AG09309 (cell line): ENCODE data around the gene AKAP6.

Experiments
- DNase-seq: peaks from one replicate; pipeline ENCODE4 v3.0.0-alpha.2; 2010; ENCODE audit warnings: low read depth
- H3K4me3 ChIP-seq: 2 replicates; pipeline ENCODE4 v1.5.1; 2011; ENCODE audit warnings: mild to moderate bottlenecking, low read depth, low read length, moderate library complexity; ENCODE audit not compliant: control insufficient read depth
- TF ChIP-seq, protein P1 (sequence below): IDR thresholded peaks from 2 replicates; pipeline ENCODE4 v1.5.1; 2011; ENCODE audit warnings: mild to moderate bottlenecking, low read depth, low read length, inconsistent platforms; ENCODE audit not compliant: insufficient read depth, control insufficient read depth; ENCODE audit errors: missing control alignments

The AKAP6 gene

DNA sequence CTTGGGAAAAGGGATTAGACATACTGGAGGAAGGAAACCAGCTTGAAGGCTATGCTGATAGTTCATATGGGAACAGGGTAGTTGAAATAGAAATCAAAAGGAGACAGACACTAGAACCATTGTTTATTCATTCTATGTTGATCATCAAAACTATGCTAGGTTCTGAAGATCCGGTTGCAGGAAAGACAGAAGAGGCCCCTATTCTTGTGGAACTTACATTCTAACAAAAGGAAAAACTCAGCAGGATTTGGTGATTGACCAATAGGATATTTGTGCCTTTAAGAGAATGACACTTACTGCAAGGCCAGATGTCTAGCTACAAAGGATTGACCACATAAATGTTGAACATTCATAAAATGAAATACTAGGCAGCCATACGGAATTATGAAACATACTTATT lies 179.2 kb downstream of the AKAP6 start:
- DNase-seq = no peak
- H3K4me3 ChIP-seq = no peak overlapping the region
- TF ChIP-seq, protein P1, sequence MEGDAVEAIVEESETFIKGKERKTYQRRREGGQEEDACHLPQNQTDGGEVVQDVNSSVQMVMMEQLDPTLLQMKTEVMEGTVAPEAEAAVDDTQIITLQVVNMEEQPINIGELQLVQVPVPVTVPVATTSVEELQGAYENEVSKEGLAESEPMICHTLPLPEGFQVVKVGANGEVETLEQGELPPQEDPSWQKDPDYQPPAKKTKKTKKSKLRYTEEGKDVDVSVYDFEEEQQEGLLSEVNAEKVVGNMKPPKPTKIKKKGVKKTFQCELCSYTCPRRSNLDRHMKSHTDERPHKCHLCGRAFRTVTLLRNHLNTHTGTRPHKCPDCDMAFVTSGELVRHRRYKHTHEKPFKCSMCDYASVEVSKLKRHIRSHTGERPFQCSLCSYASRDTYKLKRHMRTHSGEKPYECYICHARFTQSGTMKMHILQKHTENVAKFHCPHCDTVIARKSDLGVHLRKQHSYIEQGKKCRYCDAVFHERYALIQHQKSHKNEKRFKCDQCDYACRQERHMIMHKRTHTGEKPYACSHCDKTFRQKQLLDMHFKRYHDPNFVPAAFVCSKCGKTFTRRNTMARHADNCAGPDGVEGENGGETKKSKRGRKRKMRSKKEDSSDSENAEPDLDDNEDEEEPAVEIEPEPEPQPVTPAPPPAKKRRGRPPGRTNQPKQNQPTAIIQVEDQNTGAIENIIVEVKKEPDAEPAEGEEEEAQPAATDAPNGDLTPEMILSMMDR = no peak

DNA sequence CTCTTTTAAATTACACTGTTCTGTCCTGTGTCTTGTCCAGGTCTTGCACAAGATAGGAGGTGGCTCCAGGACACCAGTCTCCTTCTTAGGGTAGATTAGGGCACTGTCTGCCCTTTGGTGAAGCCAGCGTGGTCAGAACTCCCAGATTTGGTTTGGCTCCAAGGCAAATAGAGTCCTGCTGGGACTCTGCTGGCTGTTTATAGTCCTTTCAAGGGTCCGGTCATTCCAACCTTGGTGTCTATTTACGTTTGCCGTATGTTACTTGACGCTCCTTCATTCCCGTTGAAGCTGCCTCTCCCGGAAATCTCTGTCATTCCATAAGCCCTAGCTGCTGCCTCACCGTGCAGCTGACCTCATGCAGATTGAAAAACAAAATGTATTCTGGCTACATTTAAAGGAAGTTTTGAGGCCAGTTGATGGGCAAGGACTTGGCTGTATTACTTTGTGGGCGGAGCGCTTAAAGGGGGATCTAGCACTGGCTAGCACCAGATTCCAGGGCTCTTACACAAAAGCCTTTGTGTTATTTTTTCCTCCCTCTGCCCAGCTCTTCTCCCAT lies 180.6 kb downstream of the AKAP6 start:
- H3K4me3 ChIP-seq = no peak overlapping the region; the same call in 1 of the 2 replicates
- TF ChIP-seq, protein P1 = no peak
- DNase-seq = peak; percentile 97

DNA sequence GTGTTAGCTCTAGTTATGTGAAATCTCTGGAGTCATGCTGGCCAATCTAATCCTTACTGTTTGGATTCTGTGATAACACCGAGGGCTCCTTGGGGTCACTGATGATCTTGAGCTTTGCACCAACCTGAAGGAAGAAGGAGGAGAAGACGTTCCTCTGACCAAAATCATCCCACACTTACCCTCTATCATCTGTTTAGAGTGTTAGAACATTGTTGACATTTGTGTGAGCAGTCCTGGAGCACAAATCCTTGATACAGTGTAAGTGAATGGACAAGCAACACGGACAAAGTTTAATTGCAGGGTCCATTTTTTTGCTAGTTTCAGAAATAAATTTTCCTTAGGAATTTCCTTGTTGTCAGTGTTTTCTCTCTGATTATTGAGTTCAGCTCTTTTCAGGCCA lies 181.7 kb downstream of the AKAP6 start:
- H3K4me3 ChIP-seq = no peak overlapping the region
- TF ChIP-seq, protein P1 = no peak
- no peak for DNase-seq

DNA sequence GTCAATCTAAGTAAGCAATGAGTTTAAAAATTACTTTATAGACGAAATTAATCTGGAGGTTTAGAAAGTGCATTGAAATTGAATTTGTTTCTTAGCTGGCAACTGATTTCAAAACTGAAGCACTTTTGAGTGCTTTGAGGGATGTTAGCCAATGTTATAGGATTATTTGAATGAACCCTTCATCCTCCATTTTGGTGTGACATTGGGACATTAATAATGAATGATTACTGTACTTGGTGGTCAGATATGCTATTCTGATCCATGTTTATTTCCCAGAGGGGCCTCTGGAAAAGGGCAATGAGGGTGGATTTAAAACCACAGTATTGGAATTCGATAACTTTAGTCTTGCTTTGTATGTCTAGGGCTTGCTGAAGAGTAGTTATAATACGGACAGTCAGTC lies 183.2 kb downstream of the AKAP6 start:
- no peak for DNase-seq
- H3K4me3 ChIP-seq = no peak overlapping the region
- TF ChIP-seq, protein P1 = no peak

DNA sequence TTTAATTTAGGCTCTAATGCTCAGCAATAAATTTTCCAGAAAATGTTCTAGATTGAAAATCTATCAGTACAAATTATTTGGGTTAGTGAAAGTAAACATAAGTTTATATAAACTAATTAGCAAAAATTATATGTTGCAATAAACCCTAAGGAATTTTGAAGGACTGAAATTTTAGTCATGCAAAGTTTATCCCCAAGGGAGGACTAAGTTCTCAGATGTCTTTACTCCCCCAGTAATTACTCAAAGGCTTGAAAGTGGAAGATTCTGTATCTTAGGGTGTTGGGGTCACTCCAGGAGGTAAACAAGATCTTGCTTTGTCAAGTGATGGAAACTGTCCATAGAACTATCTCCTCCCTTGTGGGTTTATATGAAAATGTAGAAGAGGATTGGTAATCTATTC lies 183.7 kb downstream of the AKAP6 start:
- no peak for DNase-seq
- TF ChIP-seq, protein P1 = no peak
- H3K4me3 ChIP-seq = no peak overlapping the region

DNA sequence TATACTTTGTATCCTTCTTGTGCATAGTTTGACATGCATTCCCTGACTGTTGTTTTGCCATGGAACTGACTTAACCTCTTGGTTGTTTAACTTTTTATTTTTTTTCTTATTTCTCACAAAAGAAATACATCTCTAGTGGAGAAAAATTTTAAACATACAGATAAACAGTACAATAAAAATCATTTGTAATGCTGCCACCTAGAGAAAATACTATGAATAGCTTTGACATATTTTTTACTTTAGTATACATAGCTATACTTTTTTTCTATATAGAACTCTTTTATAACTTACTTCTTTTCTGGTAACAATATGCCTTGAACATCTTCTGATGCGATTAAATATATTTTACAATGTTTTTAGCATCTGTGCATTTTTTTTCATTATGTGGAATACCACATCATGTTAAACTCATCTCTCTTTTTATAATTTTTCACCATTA lies 184.5 kb downstream of the AKAP6 start:
- H3K4me3 ChIP-seq = no peak overlapping the region
- no peak for DNase-seq
- TF ChIP-seq, protein P1 = peak; percentile 17

DNA sequence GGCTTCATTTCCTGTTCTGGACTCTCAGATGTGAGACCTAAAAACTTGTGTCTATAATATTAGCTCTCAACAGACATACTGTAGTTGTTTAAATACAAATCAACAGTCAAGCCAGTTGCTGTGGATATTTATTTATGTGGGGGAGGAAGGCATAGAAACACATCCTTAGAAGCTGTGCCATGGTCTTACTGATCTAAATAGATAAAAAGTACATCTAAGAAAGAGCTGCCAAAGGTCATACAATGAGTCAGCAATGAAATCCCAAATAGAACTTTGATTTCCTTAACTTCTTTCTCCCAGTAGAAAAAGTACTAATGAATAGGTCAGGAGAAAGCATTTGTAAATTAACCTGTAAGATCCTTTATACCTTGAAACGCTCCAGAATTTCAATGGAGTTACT lies 185.1 kb downstream of the AKAP6 start:
- TF ChIP-seq, protein P1 = no peak

More for the DNA sequence above, 185.1 kb downstream of the AKAP6 start:
- H3K4me3 ChIP-seq = no peak overlapping the region
- no peak for DNase-seq
